NCI-H748 (cell line): ENCODE measurements around the gene RPGRIP1L.

ENCODE experiments used
- DNase-seq: peaks from one replicate; lab custom pipeline; 2025; ENCODE audit not compliant: unreplicated experiment; lab: John Stamatoyannopoulos, UW

RPGRIP1L gene

GRCh38 chr16:53703590-53704444 lies at the start of gene RPGRIP1L, which contains the start of gene FTO:
RPGRIP1L (minus strand) TSS chr16:53703859; CDS start chr16:53700723, 3,136 bp downstream.
FTO (plus strand) TSS chr16:53704156.
- peak; percentile 98 for DNase-seq

GRCh38 chr16:53753431-53753830 lies 49.8 kb upstream of the RPGRIP1L start:
- DNase-seq = no peak

DNA sequence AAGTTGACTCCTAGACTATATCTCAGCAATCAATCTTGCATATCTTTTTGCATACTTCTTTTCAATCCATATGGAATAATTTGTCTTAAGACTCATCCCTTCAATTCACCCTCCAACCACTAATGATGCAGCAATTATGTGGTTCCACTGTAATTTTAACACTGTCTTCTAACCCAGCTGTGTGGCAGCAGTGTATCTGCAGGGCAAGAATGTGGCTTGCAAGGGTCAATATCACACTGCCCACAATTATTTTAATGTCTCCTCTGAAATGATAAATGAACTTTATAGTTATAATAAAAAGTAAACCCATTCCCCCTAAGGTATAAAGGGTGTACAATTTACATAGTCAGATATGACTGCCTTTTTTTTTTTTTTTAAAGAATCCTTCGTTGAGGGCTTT lies 48.9 kb upstream of the RPGRIP1L start:
- no peak for DNase-seq

DNA sequence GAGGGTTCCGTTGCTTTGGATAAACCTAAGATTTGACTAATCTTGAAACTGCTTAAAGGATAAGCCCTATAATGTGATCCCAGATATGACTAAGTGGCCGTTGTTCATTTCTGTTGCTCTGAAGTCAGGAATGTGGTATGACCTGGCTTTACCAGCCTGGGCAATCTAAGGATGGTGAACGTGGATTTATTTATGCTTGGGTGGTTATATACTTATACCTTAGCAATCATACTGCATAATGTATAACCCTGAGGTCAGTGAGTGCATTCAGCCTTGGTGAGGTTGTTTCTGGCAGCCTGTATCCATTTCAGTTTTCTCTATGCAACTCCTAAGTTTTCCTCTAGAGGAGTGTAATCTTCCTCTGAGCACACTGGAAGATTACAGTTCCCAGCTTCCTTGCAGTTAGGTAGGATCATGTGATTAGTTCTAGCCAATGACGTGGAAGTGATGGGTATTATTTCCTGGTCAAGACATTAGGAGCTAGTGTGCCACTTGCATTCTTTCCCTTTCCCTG lies 42.2 kb upstream of the RPGRIP1L start:
- no peak for DNase-seq

- DNase-seq = no peak
Measured at GRCh38 chr16:53745086-53745485, 41.4 kb upstream of the RPGRIP1L start.

DNA sequence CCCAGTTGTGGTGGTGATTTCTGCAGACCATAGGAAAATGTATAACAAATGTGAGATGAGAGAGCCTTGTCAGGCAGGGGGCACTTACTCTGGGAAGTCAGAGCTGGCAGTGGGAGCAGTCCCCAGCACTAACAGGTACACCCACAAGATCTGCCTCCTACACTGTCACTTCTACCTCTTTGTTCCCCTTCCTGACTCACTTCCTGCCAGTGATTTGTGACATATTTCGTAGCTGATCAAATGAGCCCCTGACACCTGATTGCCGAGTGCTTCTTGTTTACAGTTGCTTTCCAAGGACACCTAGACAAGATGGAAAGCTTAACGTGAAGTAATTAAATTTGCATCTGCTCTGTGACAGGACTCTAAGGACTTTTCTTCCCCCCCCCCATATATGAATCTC lies 40.8 kb upstream of the RPGRIP1L start:
- DNase-seq = peak; percentile 40

DNA sequence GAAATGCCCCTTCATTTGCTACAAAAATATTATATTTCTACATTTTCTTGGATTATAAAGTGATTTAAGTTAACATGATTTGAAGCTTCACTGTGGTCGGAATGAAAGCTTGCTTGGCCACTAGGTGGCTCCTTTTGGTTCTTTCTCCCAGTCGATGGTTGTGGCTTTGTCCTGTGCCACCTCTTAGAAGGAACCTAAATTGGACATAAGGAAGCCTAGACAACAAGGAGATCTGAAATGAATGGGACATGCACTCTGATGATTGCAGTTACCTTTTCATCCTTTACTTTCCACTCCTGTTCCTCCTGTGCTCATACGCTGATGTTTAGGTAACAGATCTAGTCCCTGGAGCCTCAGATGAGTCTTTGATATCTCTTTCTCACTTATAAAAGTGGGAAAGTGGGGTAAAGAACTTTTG lies 39.5 kb upstream of the RPGRIP1L start:
- peak; percentile 22 for DNase-seq

- DNase-seq = no peak
Measured at GRCh38 chr16:53741546-53741945, 37.9 kb upstream of the RPGRIP1L start.

GRCh38 chr16:53740933-53741531 lies 37.4 kb upstream of the RPGRIP1L start:
- DNase-seq = no peak

GRCh38 chr16:53740476-53740875 lies 36.8 kb upstream of the RPGRIP1L start:
- DNase-seq = no peak

- DNase-seq = no peak
Measured at GRCh38 chr16:53737552-53737951, 33.9 kb upstream of the RPGRIP1L start.

- DNase-seq = no peak
Measured at GRCh38 chr16:53736297-53736696, 32.6 kb upstream of the RPGRIP1L start.

GRCh38 chr16:53734908-53735307 lies 31.2 kb upstream of the RPGRIP1L start:
- DNase-seq = no peak

DNA sequence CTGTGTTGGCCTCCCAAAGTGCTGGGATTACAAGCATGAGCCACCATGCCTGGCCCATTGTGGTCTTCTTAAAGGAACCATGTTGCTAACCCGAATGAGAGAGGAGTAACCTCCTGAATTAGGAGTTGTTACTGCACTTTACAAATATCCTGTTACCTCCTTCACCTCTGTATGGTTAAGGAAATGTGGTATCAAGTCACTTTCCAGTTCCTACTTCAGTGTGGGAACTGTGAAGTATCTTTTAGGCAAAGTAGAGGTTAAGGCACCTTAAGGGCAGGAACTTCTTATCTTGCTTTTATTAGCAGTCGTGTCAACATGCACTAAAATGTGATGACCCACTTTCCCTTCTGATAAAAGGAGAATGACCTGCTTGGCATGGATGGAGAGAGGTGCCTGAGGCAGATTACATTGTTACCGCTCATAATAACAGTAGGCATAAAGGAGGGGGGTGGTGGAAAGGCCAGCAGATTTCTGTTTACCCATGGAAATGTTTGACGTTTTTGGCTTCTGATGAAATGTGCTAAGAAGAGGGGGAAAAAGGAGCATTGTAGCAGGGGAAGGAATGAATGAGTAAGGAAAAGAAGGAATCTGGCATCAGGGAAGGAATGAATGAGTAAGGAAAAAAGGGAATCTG lies 28.8 kb upstream of the RPGRIP1L start:
- DNase-seq = no peak

GRCh38 chr16:53730693-53731092 lies 27.0 kb upstream of the RPGRIP1L start:
- DNase-seq = no peak

DNA sequence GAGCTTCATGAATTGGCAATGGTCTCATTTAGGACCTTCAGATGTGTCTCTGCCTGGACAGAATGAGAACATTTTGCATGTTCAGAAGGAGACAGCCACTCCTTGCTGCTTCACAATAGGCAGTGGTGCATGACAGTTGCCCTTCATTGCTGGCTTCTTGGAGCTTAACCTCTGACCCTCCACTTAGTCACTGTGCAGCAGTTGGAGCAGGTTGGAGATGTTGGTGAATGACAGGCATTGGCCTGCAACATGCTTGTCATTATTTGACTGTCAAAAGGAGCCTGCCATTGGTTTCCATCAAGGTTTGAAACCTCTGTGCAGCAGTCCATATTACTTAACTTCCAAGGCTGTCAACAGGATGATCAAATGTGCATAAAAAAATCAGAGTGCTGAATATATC lies 23.0 kb upstream of the RPGRIP1L start:
- DNase-seq = no peak

DNA sequence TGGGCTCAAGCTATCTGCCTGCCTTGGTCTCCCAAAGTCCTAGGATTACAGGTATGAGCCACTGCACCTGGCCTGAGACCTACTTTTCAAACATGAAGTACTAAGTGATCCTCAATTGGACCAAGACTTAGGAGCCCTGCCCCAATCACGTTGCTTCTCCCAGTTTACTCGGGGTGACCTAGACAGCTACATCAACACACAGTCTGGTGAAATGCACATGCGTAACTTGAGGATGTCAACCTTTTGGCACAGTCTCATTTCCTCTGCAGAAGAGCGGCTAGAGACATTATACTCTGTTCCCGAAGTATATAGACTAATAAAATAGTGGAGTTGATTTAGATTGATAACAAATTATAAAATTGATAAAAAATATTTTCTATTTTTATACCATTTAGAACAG lies 17.4 kb upstream of the RPGRIP1L start:
- DNase-seq = no peak

GRCh38 chr16:53717577-53717976 lies 13.9 kb upstream of the RPGRIP1L start:
- DNase-seq = no peak

DNA sequence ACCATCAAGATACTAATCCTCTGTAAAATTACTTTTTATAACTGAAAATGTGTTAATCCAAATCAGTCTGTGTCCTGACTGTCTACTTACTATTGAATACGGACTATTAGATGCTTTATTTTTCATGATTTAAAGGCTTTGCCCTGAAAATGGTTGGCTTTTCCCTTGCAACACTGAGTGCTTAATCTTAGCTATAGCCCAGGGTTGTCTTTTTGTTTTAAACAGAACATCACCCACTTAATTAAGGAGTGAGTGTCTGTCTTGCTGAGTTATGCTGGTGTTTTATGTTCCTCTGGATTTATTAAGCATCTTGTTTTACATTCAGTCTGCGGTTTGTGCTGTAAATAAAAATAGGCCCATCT lies 11.3 kb upstream of the RPGRIP1L start:
- DNase-seq = peak; percentile 36

DNA sequence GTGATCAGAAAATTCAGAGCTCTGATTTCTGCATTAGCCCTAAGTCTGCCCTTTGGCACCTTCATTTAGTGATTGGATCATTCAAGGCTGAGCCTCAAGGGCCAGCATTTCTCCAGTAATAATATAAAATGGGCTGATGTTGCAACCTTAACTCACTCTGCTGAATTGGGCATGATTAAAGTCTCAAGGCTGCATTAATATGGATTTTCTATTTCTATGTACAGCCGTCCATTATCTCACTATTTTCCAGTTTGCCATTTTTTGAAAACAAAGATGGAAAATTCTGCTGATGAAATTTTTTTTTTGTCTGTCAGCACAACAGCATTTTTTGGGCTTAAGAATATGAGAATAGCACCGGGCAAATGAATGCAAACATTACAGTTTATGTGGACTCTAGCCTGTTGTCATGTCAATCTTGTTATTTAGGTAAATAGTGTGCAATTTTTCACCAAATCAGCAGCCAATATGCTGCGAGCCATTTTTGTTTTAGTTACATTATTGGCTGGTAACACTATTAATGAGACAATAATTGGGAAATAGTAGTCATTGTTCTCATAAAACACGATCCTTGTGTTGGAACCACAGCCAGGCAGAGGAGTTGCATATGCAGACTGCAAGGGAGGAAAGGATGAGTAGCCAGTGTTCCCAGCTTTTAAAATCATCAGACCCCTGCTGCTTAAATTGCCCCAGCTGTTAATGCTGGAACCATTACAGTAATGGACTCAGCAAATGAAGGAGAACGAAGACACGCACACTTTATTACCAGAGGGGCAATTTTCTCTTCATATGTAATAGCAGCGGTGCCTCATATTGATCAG lies 10.8 kb upstream of the RPGRIP1L start:
- peak; percentile 91 for DNase-seq
